ENCODE results near the gene SKI. TPM values are rescaled to one million over a fixed set of nuclear protein-coding genes. Genes with fewer than 3 reads are reported as not detected.
A peak's percentile ranks its signal among the peaks of the same experiment; 100 is the strongest.

Gene SKI
- total RNA-seq, 1 donor from 2014 or later, result 66.2 TPM

DNA sequence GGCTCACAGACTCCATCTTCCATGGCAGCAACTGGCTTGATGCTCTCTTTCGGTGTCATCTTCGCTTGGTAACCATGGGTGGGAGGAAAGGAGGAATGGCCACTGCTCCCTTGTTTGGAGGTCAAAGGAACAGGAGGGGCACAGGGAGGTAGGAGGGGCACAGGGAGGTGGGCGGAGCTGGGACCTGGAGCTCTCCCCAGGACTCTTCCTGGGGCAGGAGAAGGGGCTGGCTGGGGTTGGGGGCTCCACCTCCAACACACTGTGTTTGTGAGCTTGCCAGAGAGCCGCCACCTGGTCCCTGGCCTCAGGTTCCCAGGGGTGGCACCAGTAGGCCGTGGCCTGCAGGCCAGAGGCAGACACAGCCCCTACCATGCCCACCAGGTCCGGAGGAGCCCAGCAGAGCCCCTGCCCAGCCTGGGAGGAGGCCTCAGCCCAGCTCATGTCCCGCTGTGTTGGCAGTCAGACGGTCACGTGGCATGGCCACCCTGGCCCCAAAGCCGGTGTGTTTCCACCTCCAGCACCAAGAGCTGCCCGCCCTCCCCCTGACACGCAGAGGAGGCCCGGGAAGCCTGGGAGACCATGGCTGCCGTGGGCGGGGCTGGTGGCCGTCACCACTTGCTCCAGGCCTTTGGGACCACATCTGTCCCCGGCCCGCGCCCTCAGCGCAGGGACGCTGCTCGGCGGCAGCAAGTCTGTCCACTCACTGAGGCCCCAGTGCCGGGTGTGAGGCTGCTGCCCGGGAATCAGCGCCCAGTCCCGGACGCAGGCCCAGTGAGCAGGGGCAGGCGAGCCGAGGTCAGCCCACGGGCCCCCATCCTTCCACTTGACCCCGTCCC lies 89.3 kb downstream of the SKI start:
- Mint-ChIP-seq H3K27ac (ENCODE audit: unreplicated experiment) (peak overlapping the region; percentile 79), H3K4me3 (ENCODE audit: unreplicated experiment) (peak overlapping the region; percentile 73), H3K4me1 (ENCODE audit: low read depth, unreplicated experiment) (peaks cover 7% of the 10 kb centered on the region), H3K36me3 (ENCODE audit: low read depth, unreplicated experiment) (no peaks in the 10 kb centered on the region), H3K27me3 (ENCODE audit: low read depth, unreplicated experiment) (no peaks in the 10 kb centered on the region), H3K9me3 (ENCODE audit: unreplicated experiment) (no peaks in the 10 kb centered on the region)
- Histone ChIP-seq H3K9ac (ENCODE audit: low read length) (no peak overlapping the region), H3K4me2 (ENCODE audit: low read length) (no peak overlapping the region), H3K9me3 (ENCODE audit: insufficient read depth, low read depth, low read length) (no peaks in the 10 kb centered on the region), H2AFZ (ENCODE audit: low read depth, low read length) (no peak overlapping the region), H3K36me3 (ENCODE audit: insufficient read depth, low read length) (no peaks in the 10 kb centered on the region), H3K27ac (ENCODE audit: low read depth, low read length) (no peak overlapping the region), H3K27me3 (ENCODE audit: insufficient read depth, low read length) (no peaks in the 10 kb centered on the region), H3K79me2 (ENCODE audit: insufficient read depth, low read length) (no peaks in the 10 kb centered on the region), H4K20me1 (ENCODE audit: insufficient read depth, low read length) (no peaks in the 10 kb centered on the region), H3K4me3 (ENCODE audit: insufficient read depth, low read depth, low read length) (no peak overlapping the region), H3K4me1 (ENCODE audit: insufficient read depth, low read length) (peaks cover 23% of the 10 kb centered on the region)
- no peak for DNase-seq (ENCODE audit: low read depth)
- FAIRE-seq, result no peak
- TF ChIP-seq EZH2 (IDR thresholded peaks at IDR 0.05; ENCODE audit: insufficient read depth, low read length), result no peak
- TF ChIP-seq, protein P1, sequence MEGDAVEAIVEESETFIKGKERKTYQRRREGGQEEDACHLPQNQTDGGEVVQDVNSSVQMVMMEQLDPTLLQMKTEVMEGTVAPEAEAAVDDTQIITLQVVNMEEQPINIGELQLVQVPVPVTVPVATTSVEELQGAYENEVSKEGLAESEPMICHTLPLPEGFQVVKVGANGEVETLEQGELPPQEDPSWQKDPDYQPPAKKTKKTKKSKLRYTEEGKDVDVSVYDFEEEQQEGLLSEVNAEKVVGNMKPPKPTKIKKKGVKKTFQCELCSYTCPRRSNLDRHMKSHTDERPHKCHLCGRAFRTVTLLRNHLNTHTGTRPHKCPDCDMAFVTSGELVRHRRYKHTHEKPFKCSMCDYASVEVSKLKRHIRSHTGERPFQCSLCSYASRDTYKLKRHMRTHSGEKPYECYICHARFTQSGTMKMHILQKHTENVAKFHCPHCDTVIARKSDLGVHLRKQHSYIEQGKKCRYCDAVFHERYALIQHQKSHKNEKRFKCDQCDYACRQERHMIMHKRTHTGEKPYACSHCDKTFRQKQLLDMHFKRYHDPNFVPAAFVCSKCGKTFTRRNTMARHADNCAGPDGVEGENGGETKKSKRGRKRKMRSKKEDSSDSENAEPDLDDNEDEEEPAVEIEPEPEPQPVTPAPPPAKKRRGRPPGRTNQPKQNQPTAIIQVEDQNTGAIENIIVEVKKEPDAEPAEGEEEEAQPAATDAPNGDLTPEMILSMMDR (IDR thresholded peaks at IDR 0.05; ENCODE audit: insufficient read depth, low read depth, low read length), result no peak

DNA sequence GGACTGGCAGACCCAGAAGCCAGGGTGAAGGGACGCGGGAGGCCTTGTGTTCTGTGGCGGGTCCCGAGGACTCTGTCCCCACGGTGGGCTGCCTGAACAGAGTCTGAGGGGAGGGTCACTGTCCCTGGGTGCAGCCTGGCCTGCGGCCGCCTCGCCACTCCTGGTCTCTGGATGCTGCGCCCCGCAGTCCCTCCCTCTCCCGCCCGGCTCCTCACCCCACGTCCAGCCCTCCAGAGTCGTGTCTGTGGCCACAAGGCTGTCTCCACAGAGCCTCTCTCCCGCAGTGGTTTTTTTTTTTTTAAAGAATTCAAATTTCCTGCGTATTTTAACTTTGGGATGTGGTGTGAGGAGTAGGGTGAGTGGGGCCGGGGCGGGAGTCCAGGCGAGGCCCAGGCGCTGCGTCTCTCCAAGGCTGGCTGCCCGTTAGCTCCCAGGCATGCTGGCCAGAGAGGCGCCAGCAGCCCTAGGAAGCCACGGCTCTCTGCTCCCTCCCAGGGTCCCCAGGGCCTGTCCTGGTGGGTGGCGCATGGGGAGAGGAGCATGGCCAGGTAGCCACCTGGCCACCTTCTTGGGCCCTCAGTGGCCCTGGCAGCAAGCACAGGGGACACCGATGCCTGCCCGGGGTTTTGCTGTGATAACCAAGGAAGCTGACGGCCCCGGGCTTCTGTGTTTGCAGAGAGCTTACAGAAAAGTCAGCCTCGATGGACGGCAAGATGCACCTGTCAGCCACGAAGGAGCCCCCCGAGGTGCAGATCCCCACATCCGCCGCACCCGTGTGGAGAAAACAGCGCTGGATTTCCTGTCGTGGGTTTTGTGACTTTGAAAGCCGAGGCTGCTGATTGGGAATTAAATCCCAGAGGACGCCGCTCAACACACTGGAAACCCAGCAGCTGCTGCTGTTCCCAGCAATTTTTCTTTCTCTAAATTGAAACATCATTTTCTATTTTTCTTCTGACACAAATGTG lies 90.5 kb downstream of the SKI start:
- no peak overlapping the region for H3K4me2 ChIP-seq (ENCODE audit: low read length)
- Mint-ChIP-seq H3K4me3 (ENCODE audit: unreplicated experiment) (no peak overlapping the region), H3K36me3 (ENCODE audit: low read depth, unreplicated experiment) (no peaks in the 10 kb centered on the region), H3K27me3 (ENCODE audit: low read depth, unreplicated experiment) (no peaks in the 10 kb centered on the region), H3K4me1 (ENCODE audit: low read depth, unreplicated experiment) (peaks cover 7% of the 10 kb centered on the region), H3K9me3 (ENCODE audit: unreplicated experiment) (no peaks in the 10 kb centered on the region), H3K27ac (ENCODE audit: unreplicated experiment) (no peak overlapping the region)
- no peaks in the 10 kb centered on the region for H3K36me3 ChIP-seq (ENCODE audit: insufficient read depth, low read length)
- H3K9ac ChIP-seq (ENCODE audit: low read length), result no peak overlapping the region
- H2AFZ ChIP-seq (ENCODE audit: low read depth, low read length), result no peak overlapping the region
- no peaks in the 10 kb centered on the region for H3K27me3 ChIP-seq (ENCODE audit: insufficient read depth, low read length)
- FAIRE-seq (no peak), DNase-seq (ENCODE audit: low read depth) (no peak)
- H4K20me1 ChIP-seq (ENCODE audit: insufficient read depth, low read length), result no peaks in the 10 kb centered on the region
- no peaks in the 10 kb centered on the region for H3K79me2 ChIP-seq (ENCODE audit: insufficient read depth, low read length)
- H3K4me3 ChIP-seq (ENCODE audit: insufficient read depth, low read depth, low read length), result no peak overlapping the region
- no peak for TF ChIP-seq EZH2 (IDR thresholded peaks at IDR 0.05; ENCODE audit: insufficient read depth, low read length)
- TF ChIP-seq, protein P1 (IDR thresholded peaks at IDR 0.05; ENCODE audit: insufficient read depth, low read depth, low read length), result no peak
- no peaks in the 10 kb centered on the region for H3K9me3 ChIP-seq (ENCODE audit: insufficient read depth, low read depth, low read length)
- peaks cover 29% of the 10 kb centered on the region for H3K4me1 ChIP-seq (ENCODE audit: insufficient read depth, low read length)
- no peak overlapping the region for H3K27ac ChIP-seq (ENCODE audit: low read depth, low read length)

Measured in astrocyte (in vitro differentiated cells and primary cell).